ENCODE results near the gene NAPG. TPM values are rescaled to one million over a fixed set of nuclear protein-coding genes. Genes with fewer than 3 reads are reported as not detected.
"Not testable (repeated sequence)": the region's sequence is repeated elsewhere in the genome, so short reads cannot be mapped to it uniquely, and the experiment has no call there.

Gene NAPG
- total RNA-seq, 2 experiments from 2014 or later = 31.5 to 34.3 TPM

DNA sequence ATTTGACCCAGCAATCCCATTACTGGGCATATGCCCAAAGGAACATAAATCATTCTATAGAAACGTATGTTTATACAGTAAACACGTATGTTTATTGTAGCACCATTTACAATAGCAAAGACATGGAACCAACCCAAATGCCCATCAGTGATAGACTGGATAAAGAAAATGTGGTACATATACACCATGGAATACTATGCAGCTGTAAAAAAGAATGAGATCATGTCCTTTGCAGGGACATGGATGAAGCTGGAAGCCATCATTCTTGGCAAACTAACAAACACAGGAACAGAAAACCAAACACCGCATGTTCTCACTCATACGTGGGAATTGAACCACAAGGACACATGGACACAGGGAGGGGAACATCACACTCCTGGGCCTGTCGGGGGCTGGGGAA, 13.3 kb downstream of the NAPG start:
- CTCF ChIA-PET = not testable (repeated sequence)
- POLR2A ChIA-PET = interaction anchor here (0.9 kb wide), 1 partner anchor 10 kb away, joined by 3 read pairs; no protein-coding TSS in a partner anchor

DNA sequence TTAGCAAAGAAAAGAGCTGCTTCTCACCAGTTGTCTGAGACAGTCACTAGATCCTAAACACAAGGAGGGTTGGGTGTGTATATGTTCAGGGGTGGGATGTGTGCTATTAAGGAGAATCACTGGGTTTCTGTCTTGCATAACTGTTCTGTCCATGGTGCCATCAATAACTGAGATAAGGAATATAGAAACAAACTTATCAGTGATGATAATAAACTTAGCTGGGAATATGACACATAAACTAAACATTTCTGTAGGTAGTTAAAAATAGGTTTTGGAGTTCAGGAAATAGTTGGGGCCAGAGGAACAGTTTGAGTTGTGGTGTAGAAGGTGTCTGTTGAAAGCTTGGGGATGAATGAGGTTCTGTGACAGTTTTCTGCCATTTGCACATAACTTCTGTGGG, 17.4 kb downstream of the NAPG start:
- ChIA-PET CTCF (no interaction called here), POLR2A (no interaction called here)

DNA sequence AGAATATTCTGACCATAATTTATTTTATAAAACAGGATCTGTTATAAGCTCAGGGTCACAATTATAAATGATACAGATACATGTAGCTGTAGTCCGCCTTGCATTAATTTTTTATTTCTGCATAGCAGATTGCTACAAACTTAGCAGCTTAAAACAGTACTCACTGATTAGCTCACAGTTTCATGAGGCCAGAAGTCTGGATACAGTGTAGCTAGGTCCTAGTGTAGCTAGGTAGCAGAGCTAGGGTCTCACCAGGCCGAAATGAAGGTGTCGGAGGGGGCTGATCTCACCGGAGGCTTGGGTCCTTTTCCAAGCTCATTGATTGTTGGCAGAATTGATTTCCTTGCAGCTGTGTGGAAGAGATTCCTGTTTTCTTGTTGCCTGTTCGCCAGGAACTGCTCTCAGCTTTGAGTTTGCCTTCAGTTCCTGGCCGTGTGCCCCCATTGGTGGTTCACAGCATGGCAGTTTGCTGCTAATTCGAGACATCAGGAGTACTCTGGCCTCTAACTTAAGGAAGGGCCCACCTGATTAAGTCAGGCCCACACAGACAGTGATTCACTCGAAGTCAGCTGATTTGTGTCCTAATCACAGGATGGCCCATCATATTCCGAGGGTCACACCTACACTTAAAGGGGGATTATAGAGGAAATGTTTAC, 18.4 kb downstream of the NAPG start:
- ChIA-PET CTCF (no interaction called here), POLR2A (no interaction called here)

DNA sequence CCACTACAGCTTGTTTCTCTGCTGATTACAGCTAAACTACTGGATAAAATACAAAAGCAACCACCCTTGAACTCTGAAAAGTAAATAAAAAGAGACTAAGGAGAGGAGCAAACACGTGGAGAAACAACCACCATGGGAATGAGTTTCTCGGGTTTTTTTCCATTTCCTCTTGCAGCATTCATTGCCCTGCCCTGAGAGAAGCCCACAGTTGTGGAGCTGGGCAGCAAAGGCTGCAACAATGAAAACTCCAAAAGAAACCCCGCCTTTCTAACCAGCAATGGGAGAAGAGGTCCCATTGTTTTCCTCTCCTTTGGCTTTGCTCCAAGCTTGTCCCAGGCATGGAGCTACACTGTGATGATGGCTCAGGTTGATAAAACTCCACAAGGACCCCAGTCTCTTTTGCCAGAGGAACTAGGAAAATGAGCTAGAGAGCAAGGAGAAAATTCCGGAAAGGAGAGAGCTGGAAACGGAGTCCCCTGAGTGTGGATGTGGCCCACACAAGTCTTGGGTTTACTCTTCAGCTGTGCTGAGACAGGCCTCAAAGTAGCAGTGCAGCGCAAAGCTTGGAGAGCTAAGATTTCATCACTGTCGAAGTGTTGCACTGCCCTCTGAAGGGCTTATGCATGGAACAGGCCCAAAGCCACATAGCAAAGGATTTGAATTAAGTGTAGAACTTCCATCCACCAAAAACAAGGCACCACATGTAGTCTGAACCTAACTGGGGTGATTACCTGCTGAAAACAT, 20.9 kb downstream of the NAPG start:
- POLR2A ChIA-PET = no interaction called here
- CTCF ChIA-PET = no interaction called here

DNA sequence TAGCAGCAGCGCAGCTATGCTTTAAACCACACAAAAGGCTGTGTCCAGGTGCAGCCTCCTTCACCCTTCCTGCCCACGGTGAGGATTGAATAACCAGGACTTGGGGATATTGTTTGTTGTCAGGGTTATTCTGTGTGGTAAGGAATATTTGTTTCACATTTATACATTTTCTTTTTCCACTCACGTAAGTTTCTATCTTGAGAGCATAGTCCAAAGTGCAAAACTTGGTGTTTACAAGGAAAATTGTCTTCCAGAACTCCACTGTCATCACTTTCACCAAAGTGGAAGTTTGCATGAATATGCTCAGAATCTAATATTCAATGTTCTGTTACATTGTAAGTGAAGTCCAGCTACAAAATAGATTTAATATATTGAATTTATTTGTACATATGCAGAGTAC, 26.4 kb downstream of the NAPG start:
- CTCF ChIA-PET = no interaction called here

DNA sequence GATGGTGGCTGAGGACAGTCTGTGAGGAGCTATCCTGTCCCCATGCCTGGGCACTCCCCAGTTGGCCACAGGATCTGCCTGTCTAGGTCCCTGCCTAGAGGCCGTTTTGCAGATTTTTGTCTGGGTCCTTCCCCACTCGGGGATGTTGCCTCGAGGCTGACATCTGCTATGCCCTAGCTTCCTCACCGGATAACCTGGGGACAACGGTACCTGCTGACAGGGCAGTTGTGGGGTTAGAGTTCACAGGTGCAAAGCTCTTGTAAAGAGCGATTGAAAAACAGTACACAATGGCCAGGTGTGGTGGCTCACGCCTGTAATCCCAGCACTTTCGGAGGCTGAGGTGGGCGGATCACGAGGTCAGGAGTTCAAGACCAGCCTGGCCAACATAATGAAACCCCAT, 30.4 kb downstream of the NAPG start:
- POLR2A ChIA-PET, CTCF ChIA-PET: not testable (repeated sequence)

More for the DNA sequence above, 26.4 kb downstream of the NAPG start:
- POLR2A ChIA-PET = interaction anchor here (0.5 kb wide), 1 partner anchor 25 kb away, joined by 4 read pairs; no protein-coding TSS in a partner anchor

DNA sequence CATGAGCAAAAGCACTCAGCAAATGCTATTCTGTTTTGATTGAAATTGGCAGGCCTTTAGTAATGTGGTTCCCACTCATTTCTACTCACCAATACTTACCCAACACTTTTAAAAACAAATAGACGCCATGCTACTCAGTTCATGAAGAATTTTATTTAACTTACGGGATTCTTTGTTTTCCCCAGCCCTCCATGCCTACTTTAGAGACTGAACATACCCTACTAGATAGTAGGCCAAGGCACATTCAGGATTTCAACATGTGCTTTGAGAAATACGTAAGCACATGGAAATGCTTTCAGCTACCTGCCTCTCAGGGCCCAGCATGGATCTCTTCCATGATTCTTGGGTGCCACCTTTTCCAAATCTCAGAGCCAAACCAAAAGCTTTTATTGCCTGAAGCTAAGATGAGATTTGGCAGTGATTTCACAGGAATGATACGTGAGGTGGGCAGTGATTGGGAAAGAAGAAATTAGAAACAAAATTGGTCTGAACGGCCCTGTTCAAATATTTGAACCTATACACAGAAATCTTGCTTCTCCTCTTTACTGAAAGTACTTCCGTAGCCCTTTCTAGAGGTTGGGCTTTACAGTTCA, 31.4 kb downstream of the NAPG start:
- ChIA-PET CTCF (no interaction called here), POLR2A (no interaction called here)

DNA sequence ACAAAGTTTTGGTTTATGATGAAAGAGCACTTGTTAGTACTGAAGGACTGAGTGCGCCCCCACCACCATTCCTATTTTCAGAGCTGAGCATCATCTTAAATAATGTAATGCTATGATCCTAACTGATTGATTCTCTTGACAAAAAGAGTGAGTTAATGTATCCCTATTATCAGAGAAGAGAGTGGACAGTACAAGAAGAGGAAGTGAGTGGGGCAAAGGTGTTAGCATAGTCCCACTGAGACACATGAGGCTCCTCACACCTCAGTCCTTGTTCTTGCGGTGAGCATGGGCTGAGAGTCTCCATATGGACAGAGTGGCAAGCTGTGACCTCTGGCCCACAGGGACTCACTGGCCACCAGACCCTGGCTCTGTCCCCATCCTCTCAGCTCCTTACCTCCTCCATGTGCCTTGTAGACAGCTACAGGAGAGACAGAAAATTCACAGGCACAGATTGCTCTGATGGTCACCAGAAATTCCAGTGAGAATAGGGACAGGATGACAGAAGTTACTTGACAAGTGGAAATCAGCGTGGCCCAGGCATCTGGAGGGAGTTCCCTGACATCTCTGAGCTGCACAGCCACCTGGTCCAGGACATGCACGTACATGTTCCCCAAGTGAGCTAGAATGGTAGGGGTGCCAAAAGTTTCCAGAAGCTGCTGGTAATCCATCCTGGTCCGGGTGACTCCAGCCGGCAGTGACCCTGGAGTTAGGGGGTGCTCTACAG, 32.6 kb downstream of the NAPG start:
- CTCF ChIA-PET = no interaction called here

DNA sequence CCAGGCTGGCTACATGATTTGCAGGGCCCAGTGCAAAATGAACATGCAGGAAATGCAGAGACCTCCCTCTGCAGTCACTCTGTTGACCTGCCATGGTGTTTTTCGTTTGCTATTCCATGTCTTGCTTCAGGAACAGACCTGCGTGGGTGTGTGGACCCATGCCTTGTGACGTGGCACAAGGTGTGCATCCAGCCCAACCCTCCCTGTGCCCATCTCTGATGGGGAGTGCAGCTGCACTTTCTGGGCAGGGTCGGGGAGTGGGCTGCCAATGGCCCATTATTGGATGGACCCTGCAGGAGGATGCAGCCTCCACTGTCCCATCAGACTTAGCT, 33.1 kb downstream of the NAPG start:
- POLR2A ChIA-PET = no interaction called here
- CTCF ChIA-PET = no interaction called here

More for the DNA sequence above, 32.6 kb downstream of the NAPG start:
- POLR2A ChIA-PET = no interaction called here

DNA sequence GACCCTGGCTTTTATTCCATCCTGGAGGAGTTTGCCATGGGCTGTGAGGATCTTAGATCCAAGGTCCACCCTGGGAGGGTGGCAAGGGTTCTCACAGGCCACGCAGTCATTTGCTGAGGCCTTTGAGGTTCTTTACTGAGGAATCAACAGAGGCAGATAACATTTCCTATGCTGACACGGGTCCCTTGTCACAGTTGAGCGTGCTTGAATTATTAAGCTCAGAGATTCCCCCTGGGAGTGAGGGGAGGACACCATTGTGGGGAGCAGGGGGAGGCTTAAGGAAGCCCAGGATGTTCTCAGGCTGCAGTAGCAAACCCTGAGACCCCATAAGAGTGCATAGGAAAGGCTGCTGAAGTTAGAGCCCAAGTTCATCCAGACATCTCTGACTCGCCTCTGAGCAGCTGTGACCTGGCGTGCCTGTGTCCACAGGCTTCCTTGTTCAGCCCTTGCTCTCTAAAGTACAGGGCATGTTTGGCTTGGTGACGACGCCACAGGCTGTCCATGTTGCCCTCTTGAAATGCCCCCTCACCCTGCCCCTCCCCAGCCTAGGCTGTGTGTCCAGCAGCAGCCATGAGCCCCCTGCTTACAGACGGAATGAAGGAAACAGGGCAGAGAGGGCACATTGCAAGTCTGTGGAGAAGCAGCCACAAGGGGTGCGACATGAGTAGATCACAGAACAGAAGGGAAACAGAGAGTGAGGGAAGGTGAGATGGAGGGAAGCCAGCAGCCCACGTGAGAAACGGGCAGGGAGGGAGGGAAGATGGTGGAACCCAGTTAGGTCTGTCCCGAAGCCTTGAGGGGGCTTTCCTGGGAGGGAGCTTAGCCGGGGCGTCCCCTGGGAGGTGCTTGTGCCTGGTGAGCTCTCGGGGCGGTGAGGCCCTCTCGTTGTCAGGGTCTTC, 34.0 kb downstream of the NAPG start:
- POLR2A ChIA-PET = no interaction called here
- CTCF ChIA-PET = interaction anchor here (1.2 kb wide), 2 partner anchors 24 to 994 kb away, joined by 3 to 4 read pairs; no protein-coding TSS in a partner anchor

DNA sequence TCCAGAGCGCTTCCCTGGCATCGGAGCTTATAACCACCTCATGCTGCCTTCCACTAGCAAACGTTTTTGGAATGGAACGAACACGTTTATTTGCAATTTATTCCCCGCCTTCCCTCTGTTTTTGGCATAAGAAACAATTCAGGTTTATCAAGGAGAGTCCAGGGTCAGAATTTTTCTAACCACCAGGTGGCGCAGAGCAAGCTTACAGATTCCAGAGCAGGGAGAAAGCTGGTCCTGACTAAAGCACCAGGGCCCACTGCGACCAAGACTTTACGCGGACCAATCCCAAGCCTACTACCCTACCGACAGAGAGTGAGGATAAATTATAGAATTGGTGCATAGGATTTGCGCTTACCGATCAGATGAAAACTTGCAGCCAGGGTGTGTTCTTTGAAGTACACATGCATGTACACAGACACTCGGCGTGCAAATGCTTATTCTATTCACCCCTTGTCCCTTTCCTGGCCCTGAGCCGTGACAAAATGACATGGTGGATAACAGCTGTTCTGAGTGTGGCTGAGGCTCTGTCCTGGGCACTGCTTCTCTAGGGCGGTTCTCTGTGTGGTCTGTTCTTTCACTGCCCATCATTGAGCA, 34.7 kb downstream of the NAPG start:
- POLR2A ChIA-PET = no interaction called here
- CTCF ChIA-PET = interaction anchor here (1.2 kb wide), 2 partner anchors 25 to 993 kb away, joined by 3 to 4 read pairs; no protein-coding TSS in a partner anchor

DNA sequence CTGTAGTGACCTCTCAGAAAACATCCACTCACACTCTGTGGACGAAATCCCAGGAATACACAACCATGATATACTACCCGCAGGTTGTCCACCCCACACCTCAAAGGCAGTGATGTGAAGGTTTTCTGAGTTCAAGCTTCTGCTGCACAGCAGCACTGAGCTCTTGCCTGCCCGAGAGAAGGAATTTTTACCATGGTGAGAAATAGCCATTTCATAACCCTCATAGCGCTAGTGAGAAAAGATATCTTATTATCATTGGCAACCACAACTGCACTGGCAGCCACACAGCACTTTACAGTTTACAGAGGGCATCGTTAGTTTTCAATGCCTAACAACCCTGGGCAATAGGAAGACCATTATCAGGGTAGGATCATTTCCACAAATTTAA, 36.9 kb downstream of the NAPG start:
- ChIA-PET CTCF (no interaction called here), POLR2A (no interaction called here)

DNA sequence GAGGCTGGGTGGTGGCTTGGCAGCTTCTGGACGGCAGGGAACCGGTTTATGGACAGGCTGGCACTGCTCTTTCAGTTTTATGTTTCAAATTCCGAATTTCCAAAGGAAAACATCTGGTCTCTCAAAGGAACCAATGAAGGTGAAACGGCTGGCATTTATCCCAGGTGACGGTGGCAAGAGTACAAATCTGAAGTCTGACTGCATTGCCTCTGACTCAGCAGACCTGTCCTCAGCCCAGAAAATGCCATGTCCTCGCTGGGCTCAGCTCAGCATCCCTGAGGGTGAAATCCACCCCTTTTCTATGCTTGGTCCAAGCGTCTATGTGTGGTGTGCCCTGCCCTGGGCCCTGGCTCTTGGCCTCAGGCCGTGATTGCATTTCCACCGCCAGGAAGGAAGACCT, 38.1 kb downstream of the NAPG start:
- CTCF ChIA-PET = no interaction called here
- POLR2A ChIA-PET = no interaction called here

DNA sequence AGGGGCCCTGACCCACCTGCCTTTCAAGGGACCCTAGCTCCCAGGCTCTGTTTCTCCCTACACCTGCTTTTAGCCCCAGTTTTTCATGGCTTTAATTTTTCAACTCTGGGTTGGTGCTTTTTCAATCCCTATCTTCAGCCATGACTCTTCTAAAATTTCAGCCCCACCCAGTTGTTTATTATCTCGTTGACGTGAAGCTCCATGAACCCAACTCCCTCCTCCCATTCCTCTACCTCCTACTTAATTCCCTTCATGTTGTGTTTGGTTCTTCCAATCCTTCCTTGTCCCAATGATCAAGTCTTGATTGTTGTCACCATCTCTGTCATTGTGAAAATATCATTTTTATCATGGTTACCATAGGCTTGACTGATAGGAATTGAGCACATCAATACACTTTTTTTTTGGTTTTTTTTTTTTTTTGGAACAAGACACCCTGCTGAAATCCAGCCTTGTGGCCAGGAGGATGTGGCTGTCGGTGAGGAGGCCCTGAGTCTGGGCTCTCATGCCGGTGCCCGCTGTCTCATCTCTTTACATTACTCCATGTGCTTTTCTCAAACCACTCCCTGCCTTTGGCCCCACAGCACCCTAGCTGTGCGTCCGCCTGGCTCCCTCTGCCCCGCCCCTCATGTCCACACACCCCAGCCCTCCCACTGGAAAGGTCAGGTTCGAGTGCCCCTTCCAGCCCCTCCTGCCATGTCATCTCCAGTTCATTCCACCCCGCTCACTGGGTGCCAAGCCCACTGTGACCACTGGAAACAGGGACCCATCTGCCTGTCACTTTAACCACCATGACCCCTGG, 39.3 kb downstream of the NAPG start:
- ChIA-PET POLR2A (no interaction called here), CTCF (no interaction called here)

DNA sequence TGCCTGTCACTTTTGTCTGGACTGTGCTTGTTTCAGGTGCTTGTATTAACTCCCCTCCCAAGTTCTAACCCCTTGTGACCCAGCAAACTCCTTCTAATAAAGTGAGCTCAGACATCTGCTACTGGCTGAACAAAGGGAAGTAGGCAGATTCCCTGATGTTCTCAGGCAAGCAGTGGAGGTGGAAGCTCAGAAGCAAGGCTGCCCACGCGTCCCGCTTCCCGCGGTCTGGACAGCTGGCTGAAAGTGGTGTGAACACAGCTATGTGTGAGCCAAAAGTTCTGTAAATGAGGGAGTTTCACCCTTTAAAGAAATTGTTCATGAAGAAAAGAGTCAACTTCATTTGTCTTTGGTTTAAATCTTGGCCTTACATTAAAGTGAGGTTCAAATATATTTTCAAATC, 40.0 kb downstream of the NAPG start:
- CTCF ChIA-PET = no interaction called here
- POLR2A ChIA-PET = no interaction called here

DNA sequence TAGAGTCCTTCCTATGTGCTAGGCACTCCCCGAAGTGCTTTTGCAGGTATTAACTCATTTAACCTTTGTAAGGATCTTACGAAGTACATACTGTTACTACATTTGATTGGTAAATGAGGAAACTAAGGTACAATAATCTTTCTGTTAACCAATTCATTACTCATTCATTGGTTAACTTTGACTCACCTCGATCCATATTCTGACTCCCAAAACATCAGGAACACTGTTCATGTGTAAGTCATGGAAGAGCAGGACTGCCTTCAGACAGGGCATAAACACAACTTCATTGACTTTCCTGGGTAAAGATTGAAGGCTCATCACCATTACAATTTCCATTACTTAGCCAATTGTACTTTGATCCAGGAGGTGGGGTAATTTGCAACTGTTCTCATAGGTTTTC, 40.6 kb downstream of the NAPG start:
- CTCF ChIA-PET = no interaction called here
- POLR2A ChIA-PET = no interaction called here

DNA sequence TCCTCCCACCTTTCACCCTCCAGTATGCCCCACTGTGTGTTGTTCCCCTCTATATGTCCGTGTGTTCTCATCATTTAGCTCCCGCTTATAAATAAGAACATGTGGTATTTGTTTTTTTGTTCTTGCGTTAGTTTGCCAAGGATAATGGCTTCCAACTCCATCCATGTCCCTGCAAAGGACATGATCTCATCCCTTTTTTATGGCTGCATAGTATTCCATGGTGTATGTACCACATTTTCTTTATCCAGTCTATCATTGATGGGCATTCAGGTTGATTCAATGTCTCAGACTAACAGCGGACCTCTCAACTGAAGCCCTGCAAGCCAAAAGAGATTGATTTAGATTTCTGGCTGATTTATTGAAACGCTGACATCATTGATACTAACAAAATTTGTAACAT, 44.1 kb downstream of the NAPG start:
- POLR2A ChIA-PET, CTCF ChIA-PET: not testable (repeated sequence)

DNA sequence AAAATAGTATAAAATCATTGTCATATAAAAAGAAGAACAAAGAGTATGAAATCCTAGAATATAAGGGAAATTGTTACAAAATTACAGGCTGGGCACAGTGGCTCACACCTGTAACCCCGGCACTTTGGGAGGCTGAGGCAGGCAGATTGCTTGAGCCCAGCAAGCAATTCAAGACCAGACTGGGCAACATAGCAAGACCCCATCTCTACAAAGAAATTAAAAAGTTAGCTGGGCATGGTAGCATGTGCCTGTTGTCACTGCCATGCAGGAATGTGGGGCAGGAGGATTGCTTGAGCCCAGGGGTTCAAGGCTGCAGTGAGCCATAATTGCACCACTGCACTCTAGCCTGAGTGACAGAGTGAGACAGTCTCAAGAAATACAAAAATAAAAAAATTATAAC, 44.8 kb downstream of the NAPG start:
- ChIA-PET CTCF (no interaction called here), POLR2A (no interaction called here)

DNA sequence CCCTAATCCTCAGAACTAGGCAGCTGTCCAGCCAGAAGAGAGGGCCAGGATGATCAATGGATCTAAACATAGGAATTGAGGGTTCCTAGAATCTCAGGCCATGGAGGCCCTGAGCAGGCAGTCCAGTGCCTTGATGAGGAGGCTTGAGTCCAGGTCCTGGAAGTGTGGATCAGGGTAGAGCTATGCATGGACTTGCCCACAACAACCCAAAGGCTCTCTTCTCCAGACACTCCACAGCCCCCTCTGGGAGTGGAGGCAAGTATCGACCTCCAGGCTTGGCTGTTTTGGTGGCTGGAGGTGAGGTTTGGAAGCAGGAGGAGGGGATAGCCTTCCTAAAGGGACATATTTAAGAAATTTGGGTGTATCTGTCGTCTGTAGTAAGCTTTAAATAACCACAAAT, 45.7 kb downstream of the NAPG start:
- CTCF ChIA-PET = no interaction called here
- POLR2A ChIA-PET = no interaction called here

Data from activated CD8-positive, alpha-beta memory T cell treated with anti-CD3 and anti-CD28 coated beads for 36 hours (primary cell).